GM13977 (cell line): ENCODE data around the gene SYMPK.
A peak's percentile ranks its signal among the peaks of the same experiment; 100 is the strongest.

ENCODE experiments used
- DNase-seq: peaks from one replicate; pipeline ENCODE4 v3.0.0; 2012; ENCODE audit warnings: low spot score
- in situ Hi-C: fragments of 300-500 bp; cut with MboI; formaldehyde crosslinking; loops from one replicate; pipeline ENCODE4 v1.12.0; 2022; ENCODE audit warnings: low sequenced_read_pairs, low pct_unique_long_range_greater_than_20kb, mixed read lengths, inconsistent platforms; ENCODE audit not compliant: unreplicated experiment
- TF ChIP-seq, protein P1 (sequence below): IDR thresholded peaks from 2 replicates; pipeline ENCODE4 v1.5.1; 2012; ENCODE audit warnings: mild to moderate bottlenecking, control low read depth; ENCODE audit not compliant: insufficient read depth; ENCODE audit errors: extremely low read depth, missing control alignments

The SYMPK gene

DNA sequence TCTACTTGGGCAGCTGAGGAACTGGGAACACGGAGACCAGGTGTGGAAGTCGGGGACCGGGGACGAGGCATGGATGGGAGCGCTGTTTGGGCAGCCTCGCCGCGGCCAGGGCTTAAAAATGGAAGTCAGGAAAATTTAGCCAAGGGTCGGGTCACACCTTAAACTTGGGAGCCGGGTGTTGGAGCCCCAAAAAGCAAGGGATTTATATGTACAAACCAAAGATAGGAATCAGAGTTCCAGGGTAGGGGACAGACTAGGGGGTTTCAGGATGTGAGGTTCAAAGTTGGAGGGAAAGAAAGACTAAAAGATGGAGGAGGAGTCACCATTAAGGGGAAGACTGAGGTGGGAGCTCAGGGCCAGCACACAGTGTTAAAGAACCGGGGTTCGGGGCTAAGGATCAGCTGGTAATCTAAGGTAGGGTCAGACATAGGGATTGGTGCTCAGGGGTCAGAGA lies 1.7 kb upstream of the SYMPK start:
- in situ Hi-C loops = no loop called here
- TF ChIP-seq, protein P1, sequence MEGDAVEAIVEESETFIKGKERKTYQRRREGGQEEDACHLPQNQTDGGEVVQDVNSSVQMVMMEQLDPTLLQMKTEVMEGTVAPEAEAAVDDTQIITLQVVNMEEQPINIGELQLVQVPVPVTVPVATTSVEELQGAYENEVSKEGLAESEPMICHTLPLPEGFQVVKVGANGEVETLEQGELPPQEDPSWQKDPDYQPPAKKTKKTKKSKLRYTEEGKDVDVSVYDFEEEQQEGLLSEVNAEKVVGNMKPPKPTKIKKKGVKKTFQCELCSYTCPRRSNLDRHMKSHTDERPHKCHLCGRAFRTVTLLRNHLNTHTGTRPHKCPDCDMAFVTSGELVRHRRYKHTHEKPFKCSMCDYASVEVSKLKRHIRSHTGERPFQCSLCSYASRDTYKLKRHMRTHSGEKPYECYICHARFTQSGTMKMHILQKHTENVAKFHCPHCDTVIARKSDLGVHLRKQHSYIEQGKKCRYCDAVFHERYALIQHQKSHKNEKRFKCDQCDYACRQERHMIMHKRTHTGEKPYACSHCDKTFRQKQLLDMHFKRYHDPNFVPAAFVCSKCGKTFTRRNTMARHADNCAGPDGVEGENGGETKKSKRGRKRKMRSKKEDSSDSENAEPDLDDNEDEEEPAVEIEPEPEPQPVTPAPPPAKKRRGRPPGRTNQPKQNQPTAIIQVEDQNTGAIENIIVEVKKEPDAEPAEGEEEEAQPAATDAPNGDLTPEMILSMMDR = no peak
- DNase-seq = no peak

DNA sequence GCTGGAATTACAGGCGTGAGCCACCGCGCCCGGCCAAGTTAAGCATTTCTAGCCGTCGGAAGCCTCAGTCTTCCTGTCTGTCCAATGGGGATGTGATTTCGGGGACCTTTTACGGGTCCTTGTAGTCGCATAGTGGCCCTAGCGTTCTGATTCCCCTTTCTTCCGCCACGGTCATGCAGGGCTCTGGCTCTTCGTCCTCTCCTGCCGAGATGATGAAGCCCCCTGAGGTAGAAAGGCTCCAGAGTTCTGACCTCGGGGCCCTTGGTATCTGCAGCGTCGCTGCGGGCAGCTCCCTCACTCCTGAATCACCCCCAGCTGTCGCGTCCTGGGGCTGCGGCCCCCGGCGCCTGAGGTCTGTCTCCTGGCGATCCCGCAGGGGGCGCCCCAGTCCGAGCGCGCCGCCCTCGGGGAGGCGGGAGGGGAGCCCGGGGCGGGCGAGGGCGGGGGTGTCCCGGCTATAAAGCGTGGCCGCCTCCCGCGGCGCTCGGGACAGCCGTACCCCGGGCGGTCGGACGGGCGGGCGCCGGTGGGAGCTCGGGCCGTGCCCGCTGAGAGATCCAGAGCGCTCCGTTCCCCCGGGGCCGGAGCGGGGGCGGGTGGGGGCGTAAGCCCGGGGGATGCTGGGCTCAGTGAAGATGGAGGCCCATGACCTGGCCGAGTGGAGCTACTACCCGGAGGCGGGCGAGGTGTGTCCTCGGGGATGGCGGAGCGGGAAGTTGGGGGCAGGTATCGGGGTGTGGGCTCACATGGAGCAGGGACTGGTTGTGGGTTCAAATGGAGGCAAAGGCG lies 1.1 kb upstream of the SYMPK start, which contains the start of gene FOXA3:
Gene FOXA3 (plus strand): TSS at position 487 of the 789 bp plus-strand sequence. CDS start 131 bp downstream, at position 618.
- in situ Hi-C loops = no loop called here
- peak; percentile 93 for DNase-seq
- TF ChIP-seq, protein P1 = peak; percentile 83

DNA sequence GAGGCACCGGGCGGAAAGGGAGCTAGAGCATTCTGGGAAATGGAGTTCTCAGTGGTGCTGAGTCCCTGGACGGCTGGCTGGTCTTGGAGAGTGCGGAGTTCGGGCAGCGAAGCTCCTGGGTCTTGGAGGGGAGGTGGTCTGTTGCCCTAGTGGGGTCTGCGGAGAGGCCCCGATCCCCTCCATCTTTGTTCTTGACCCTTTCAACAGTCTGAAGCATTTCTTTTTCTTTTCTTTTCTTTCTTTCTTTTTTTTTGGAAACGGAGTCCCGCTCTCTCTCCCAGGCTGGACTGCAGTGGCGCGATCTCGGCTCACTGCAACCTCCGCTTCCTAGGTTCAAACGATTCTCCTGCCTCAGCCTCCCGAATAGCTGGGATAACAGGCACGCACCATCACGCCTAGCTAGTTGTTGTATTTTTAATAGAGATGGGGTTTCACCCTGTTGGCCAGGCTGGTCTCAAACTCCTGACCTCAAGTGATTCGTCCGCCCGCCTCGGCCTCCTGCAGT lies 440 bp upstream of the SYMPK start:
- TF ChIP-seq, protein P1 = no peak
- in situ Hi-C loops = no loop called here
- DNase-seq = no peak

DNA sequence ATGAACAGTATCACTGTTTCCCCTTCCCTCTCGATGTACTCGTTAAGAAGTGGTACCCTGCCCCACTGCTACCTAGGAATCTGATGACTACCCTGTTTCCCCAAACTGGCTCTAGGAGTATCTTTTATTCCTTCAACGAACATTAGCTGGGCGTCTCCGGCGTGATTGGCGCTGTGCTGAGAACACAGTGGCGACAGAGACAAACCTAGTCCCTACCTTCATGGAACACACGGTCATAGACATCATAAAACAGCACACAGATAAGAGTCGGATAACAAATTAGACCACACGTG lies 730 bp downstream of the SYMPK start:
- TF ChIP-seq, protein P1 = no peak
- DNase-seq = no peak
- in situ Hi-C loops = no loop called here

DNA sequence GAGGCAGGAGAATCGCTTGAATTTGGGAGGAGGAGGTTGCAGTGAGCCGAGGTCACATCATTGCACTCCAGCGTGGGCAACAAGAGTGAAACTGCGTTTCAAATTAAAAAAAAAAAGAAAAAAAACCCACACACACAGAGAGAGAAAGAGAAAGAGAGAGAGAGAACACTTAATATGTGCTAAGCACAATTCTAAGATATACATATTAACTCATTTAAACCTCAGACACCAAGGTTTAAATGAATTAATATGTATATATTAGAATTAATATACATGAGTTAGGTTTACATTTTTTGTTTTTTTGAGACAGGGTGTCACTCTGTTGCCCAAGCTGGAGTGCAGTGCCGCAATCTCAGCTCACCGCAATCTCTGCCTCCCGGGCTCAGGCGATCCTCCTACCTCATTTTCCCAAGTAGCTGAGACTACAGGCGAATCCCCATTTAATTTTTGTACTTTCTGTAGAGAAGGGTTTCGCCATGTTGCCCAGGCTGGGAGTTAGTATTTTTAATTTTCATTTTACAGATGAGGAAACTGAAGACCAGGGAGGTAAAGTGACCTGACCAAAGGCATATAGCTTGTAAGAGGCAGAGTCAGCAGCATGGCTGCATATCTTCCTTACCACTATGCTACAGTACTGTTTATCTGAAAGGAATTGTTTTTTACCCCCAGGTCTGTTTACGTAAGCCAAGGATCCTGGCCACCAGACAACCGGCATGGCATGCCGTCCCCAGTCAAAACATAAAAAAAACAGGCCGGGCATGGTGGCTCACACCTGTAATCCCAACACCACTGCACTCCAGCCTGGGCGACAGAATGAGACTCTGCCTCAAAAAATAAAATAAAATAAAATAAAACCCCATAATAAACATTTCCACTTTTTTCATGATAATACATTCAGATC lies 2.3 kb downstream of the SYMPK start:
- TF ChIP-seq, protein P1 = no peak
- in situ Hi-C loops = no loop called here
- no peak for DNase-seq

DNA sequence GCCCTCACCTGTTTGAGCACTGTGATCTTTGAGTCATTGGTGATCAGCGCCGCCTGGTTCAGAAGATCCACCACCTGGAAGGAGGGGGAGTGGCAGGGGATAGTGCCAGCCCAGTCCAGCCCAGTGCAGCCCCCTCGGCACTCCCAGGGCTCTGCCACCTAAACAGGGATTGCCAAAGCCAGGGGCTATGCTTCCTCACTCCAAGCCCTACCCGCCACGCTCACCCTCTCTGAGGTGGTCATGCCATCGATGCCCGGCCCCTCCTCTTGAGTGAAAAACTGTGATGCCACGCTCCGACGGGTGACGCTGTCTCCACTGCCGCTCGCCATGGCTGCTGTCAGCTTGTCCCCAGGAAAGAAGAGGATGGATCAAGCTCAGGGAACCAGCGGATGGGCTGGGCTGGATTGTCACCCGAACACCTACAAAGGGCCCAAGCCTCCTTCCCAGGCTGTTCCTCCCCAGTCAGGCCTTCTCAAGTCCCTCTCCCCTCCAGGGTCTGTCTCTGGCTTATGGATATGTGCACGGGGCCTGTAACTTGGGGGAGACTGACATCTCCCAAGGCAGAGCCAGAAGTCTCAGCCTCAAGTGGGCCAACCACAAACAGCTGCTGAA lies 8.7 kb downstream of the SYMPK start:
- TF ChIP-seq, protein P1 = no peak

More for the DNA sequence above, 8.7 kb downstream of the SYMPK start:
- DNase-seq = no peak
- in situ Hi-C loops = no loop called here
